Measurements from ENCODE around the gene TSPAN11.

The TSPAN11 gene

GRCh38 chr12:30967026-30967425 lies 40.5 kb downstream of the TSPAN11 start:
- Histone ChIP-seq H3K9ac (ENCODE audit: low read length) (no peak overlapping the region), H3K4me3 (ENCODE audit: insufficient read depth, low read length, poor library complexity, severe bottlenecking) (no peak overlapping the region), H3K27ac (ENCODE audit: low read depth, low read length) (no peak overlapping the region), H3F3A (ENCODE audit: insufficient read depth) (no peaks in the 10 kb centered on the region), H3K79me2 (ENCODE audit: insufficient read depth, low read length) (no peaks in the 10 kb centered on the region), H3K36me3 (ENCODE audit: low read length) (no peaks in the 10 kb centered on the region), H2AFZ (ENCODE audit: low read depth, low read length, severe bottlenecking) (no peak overlapping the region), H3K9me3 (ENCODE audit: insufficient read depth, low read length) (no peaks in the 10 kb centered on the region), H4K20me1 (ENCODE audit: low read depth, low read length) (no peaks in the 10 kb centered on the region), H3K4me2 (ENCODE audit: low read depth, low read length, poor library complexity, severe bottlenecking) (no peak overlapping the region), H3K27me3 (ENCODE audit: low read length) (no peaks in the 10 kb centered on the region), H3K9me2 (replicated peaks; ENCODE audit: insufficient read depth, low read length) (no peaks in the 10 kb centered on the region)
- TF ChIP-seq CTCF (IDR thresholded peaks at IDR 0.05; ENCODE audit: insufficient read depth, low read length, poor library complexity, severe bottlenecking) (no peak), EZH2phosphoT487 (conservative IDR thresholded peaks at IDR 0.05; ENCODE audit: low read length) (no peak)

- no peak overlapping the region for H3K27ac ChIP-seq (ENCODE audit: low read depth, low read length)
- no peak overlapping the region for H3K4me3 ChIP-seq (ENCODE audit: insufficient read depth, low read length, poor library complexity, severe bottlenecking)
- no peak overlapping the region for H3K4me2 ChIP-seq (ENCODE audit: low read depth, low read length, poor library complexity, severe bottlenecking)
- H3K9me2 ChIP-seq (replicated peaks; ENCODE audit: insufficient read depth, low read length), result no peaks in the 10 kb centered on the region
- no peaks in the 10 kb centered on the region for H3K79me2 ChIP-seq (ENCODE audit: insufficient read depth, low read length)
- no peak overlapping the region for H2AFZ ChIP-seq (ENCODE audit: low read depth, low read length, severe bottlenecking)
- no peaks in the 10 kb centered on the region for H3K27me3 ChIP-seq (ENCODE audit: low read length)
- H4K20me1 ChIP-seq (ENCODE audit: low read depth, low read length), result no peaks in the 10 kb centered on the region
- no peaks in the 10 kb centered on the region for H3K9me3 ChIP-seq (ENCODE audit: insufficient read depth, low read length)
- H3K36me3 ChIP-seq (ENCODE audit: low read length), result no peaks in the 10 kb centered on the region
- no peak overlapping the region for H3K9ac ChIP-seq (ENCODE audit: low read length)
- TF ChIP-seq EZH2phosphoT487 (conservative IDR thresholded peaks at IDR 0.05; ENCODE audit: low read length) (no peak), CTCF (IDR thresholded peaks at IDR 0.05; ENCODE audit: insufficient read depth, low read length, poor library complexity, severe bottlenecking) (no peak)
- H3F3A ChIP-seq (ENCODE audit: insufficient read depth), result no peaks in the 10 kb centered on the region
Observed at GRCh38 chr12:30968211-30968610, 41.7 kb downstream of the TSPAN11 start.

GRCh38 chr12:30969006-30969405 lies 42.5 kb downstream of the TSPAN11 start:
- Histone ChIP-seq H3K9ac (ENCODE audit: low read length) (no peak overlapping the region), H3K4me3 (ENCODE audit: insufficient read depth, low read length, poor library complexity, severe bottlenecking) (no peak overlapping the region), H3F3A (ENCODE audit: insufficient read depth) (no peaks in the 10 kb centered on the region), H3K9me2 (replicated peaks; ENCODE audit: insufficient read depth, low read length) (no peaks in the 10 kb centered on the region), H3K79me2 (ENCODE audit: insufficient read depth, low read length) (no peaks in the 10 kb centered on the region), H2AFZ (ENCODE audit: low read depth, low read length, severe bottlenecking) (no peak overlapping the region), H3K27me3 (ENCODE audit: low read length) (no peaks in the 10 kb centered on the region), H3K9me3 (ENCODE audit: insufficient read depth, low read length) (no peaks in the 10 kb centered on the region), H3K4me2 (ENCODE audit: low read depth, low read length, poor library complexity, severe bottlenecking) (no peak overlapping the region), H4K20me1 (ENCODE audit: low read depth, low read length) (no peaks in the 10 kb centered on the region), H3K36me3 (ENCODE audit: low read length) (no peaks in the 10 kb centered on the region), H3K27ac (ENCODE audit: low read depth, low read length) (no peak overlapping the region)
- no peak for TF ChIP-seq CTCF (IDR thresholded peaks at IDR 0.05; ENCODE audit: insufficient read depth, low read length, poor library complexity, severe bottlenecking)
- TF ChIP-seq EZH2phosphoT487 (conservative IDR thresholded peaks at IDR 0.05; ENCODE audit: low read length), result no peak

Data from SU-DHL-6 (cell line).